Measurements from ENCODE around the gene SP9.

Gene SP9

DNA sequence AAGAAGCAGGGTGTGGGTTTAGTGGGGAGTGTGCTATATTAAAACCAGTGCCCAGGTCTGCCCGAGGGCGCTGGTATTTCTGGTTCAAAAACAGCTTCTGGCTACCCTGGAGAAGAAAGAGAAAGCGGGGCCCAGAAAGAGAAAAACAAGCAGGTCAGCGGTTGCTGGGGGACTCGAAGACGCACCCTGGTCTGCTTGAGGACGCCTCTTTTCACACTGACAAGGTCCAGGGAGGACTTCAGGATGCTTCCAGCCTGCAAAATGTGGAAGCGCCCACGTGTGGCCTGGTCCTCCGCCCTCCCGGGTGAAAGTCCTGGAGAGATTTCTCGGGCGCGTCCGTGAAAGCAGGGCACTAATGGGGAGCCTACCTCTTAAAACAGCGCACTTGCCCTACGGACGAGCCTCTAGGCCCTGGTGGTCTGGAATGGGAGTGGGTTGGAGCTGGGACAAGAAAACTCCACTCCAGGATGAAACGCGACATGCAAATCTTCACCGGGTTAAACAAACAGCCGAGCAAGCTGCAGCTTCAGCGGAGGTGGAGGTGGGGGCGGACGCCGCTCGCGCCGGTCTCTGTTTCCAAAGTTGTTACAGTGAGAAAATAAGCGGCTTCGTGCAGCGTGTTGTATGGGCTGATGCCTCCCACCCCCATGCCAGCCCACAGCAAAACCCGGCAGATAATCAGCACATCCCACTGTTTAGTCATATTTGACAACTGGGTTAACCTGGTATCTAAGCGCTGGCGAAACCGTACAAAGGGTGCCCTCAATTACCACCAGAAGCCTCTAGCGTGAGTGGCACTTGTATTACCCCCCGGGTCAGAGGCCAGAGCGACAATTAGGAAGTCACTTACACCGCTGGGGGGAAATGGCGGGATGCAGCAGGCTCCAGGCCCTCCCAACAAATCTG is 1.1 kb upstream of the SP9 start:
- no peak for DNase-seq (ENCODE audit: low read depth)

DNA sequence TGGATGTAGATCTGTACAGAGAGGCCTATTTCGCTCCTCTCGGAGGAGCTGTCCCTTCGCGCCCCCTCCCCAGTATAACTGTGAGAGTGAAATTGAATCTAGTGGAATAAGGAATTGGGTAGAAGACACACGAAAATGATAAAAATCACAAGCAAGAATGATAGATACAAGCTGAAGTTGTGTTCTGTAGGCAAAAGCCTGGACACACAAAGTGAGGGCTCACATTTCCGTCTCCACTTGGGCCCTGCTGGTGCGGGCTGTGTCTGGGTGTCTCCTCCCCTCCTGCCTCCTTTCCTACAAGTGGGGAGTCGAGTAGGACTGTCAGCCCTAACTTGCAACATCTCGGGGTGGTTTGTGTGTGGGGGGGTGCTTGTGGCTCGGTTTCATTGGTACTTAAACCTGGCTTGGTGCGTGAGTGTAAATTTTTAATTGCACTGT is 457 bp upstream of the SP9 start:
- no peak for DNase-seq (ENCODE audit: low read depth)

DNA sequence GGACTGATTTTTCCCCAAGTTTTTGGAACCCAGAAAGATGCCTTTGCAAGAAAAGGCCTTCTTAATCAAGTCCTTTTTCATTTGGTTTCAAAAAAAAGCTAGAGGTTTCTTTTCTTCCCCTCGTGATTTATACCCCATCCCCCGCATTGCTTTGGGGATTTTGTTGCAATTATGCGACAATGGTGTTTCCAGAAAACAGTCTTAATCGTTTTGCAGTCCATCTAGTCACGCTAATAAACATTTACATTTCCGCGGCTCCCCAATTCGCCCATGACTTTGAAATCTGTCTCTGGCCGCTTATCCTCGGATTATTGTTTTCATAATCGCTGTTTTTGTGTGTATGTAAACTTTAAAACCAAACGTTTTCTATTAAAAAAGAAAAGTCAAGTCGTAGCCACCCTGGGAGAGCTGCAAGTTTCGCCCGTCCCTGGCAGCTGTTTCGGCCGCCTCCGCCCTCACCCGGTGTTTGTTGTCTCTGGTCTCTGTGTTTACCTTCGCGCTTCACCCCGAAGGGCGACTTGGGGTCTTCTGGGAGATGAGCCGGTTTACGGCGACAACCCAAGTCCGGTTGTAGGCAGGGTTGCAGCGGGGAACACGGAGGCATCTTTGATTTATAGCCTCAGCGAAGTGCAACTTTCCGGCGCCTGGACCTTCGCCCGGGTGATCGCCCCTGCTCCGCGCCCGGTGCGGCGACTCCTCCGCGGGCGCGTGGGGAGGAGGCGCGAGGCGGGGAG is 667 bp downstream of the SP9 start:
- DNase-seq (ENCODE audit: low read depth) = no peak

DNA sequence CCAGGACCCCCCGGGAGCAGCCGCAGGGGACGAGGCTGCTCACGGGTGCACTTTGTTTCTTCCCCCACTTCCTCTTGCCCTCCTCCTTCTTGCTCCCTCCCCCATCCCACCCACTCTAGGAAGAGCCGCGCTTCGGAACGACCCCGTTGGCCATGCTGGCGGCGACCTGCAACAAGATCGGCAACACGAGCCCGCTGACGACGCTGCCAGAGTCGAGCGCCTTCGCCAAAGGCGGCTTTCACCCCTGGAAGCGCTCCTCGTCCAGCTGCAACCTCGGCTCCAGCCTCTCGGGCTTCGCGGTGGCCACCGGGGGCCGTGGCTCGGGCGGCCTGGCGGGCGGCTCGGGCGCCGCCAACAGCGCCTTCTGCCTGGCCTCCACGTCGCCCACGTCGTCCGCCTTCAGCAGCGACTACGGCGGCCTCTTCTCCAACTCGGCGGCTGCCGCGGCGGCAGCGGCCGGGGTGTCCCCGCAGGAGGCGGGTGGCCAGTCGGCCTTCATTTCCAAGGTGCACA is 1.3 kb downstream of the SP9 start:
- DNase-seq (ENCODE audit: low read depth) = no peak

DNA sequence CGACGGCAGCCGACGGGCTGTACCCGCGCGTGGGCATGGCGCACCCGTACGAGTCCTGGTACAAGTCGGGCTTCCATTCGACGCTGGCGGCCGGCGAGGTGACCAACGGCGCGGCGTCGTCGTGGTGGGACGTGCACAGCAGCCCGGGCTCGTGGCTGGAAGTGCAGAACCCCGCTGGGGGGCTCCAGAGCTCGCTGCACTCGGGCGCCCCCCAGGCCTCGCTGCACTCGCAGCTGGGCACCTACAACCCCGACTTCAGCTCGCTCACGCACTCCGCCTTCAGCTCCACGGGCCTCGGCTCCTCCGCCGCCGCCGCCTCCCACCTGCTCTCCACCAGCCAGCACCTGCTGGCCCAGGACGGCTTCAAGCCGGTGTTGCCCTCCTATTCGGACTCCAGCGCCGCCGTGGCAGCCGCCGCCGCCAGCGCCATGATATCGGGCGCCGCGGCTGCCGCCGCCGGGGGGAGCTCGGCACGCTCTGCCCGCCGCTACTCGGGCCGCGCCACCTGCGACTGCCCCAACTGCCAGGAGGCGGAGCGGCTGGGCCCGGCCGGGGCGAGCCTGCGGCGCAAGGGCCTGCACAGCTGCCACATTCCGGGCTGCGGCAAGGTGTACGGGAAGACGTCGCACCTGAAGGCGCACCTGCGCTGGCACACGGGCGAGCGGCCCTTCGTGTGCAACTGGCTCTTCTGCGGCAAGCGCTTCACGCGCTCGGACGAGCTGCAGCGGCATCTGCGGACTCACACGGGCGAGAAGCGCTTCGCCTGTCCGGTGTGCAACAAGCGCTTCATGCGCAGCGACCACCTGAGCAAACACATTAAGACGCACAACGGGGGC is 2.0 kb downstream of the SP9 start:
- DNase-seq (ENCODE audit: low read depth) = no peak

DNA sequence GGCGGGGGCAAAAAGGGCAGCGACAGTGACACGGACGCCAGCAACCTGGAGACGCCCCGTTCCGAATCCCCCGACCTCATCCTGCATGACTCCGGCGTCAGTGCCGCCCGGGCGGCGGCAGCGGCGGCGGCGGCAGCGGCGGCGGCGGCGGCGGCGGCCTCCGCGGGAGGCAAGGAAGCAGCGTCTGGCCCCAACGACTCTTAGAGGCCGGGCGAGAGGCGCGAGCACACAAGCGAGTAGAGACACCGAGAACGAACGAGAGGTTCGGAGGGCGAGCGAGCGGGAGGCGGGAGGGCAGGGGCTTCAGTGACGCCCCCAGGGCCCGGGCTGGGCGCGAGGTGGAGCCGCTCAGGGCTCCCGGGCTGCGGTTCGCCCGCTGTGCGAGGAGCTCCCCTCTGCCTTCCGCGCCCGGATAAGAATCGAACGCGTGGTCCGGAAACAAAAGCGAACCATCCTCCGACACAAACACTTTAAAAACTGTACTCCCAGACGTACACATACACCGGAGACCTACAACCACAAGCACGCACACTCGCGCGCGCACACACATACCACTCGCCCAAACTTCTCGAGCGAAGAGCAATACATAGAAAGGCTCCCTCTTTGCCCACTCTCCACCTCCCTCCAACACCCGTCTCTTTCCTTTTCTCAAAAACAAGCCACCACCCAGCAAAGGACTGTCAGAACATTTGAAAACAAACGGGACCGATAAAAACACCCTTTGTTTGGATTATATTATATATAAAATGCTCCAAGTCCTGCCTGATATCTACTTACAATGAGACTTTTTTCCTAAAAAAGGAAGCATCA is 2.8 kb downstream of the SP9 start:
- no peak for DNase-seq (ENCODE audit: low read depth)

DNA sequence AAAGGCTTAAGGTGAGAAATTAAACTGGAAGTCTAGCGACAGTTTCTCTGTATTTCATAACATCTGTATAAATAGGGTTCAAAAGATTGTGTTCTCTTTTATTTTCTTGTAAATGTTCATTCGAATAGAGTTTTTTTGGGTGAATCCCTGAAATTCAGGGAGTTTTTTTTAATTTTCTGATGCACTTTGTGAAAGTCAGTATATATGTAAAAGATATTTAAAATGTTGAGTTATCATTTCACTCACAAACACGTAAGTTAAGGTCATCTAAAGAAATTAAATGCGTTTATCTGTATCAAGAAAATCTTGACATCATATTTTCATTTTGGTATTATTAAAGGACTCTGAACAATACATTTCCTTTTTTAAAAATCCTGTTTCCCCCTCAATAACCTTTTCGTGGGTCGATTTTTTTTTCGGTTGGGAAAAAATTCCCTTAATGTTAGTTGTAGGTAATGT is 3.4 kb downstream of the SP9 start:
- DNase-seq (ENCODE audit: low read depth) = no peak

DNA sequence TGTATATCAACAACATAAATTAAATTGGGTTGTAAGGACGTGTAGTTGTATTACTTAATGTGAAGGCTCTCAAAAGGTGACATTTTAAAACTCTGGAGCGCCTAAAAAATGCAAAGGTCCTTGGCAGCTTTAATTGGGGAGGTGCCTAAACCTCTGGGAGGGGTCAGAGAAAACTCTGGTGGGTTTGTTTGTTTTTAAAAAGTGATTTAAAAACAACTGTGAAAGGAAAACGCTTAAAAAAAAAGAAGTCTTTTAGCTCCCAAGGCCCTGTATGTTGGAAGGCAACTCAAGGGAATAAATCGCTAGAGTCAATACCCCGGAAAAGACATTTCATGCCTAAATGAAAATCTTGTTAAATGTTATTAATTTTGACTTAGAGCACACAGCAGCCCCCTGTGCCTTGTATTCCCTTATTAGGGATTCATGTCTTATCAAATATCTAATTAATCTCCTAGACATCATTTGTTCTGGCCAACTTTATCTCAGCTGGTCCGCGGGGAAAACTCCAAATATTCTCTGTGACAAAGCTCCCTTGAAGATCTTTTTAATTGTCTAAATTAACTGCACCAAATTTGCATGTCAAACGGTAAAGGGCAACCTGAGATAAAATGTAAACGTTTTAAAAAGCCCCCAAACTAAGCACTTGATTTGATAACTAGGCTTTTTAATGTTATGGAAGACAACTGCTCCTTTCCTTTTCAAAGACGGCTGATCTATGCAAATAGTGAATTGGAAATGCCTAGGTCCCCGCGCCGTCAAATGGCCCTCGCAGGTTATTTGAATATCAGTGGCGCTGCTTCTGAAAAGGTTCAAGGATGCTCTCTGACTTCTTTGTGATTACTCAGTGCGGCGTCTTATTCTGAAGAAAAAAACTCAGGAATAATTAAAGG is 4.2 kb downstream of the SP9 start:
- DNase-seq (ENCODE audit: low read depth) = no peak

DNA sequence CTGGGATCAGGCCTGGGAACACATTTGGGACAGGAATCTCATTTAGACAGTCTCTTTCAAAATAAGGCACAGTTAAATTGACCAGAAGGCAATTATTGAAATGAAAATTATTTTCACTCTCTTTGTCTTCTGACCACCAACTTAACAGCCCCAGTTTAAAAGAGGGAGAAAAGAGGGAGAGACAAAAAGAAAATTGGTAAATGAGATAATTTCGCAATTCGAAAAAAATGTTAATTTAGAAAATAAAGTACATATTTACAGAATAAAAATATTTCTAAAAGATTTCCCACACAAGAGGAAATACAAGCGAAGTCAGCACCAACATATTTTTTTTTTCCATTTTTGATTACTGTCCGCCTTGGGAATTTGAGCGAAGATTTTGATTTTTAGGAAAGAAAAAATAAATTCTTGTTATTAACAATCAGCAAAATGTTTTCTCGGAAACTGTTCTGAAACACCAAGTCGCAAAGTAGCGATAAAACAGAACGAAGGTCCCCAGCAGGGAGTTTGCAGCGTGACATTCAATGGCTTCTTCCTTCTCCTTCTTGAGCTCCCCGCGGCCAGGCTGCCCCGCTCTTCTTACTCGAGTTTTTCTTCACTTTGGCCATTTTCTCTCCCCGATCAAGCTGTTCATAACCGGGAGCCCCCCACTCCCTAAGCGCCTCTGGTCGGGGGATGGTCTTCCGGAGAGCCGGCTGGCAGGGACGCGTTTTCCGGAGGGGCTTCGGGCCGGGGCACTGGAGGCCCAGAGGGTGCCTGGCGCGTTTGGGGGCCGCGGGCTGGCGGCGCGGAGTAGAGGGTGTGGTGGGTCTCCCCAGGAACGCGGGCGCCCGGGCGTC is 5.0 kb downstream of the SP9 start:
- DNase-seq (ENCODE audit: low read depth) = no peak

DNA sequence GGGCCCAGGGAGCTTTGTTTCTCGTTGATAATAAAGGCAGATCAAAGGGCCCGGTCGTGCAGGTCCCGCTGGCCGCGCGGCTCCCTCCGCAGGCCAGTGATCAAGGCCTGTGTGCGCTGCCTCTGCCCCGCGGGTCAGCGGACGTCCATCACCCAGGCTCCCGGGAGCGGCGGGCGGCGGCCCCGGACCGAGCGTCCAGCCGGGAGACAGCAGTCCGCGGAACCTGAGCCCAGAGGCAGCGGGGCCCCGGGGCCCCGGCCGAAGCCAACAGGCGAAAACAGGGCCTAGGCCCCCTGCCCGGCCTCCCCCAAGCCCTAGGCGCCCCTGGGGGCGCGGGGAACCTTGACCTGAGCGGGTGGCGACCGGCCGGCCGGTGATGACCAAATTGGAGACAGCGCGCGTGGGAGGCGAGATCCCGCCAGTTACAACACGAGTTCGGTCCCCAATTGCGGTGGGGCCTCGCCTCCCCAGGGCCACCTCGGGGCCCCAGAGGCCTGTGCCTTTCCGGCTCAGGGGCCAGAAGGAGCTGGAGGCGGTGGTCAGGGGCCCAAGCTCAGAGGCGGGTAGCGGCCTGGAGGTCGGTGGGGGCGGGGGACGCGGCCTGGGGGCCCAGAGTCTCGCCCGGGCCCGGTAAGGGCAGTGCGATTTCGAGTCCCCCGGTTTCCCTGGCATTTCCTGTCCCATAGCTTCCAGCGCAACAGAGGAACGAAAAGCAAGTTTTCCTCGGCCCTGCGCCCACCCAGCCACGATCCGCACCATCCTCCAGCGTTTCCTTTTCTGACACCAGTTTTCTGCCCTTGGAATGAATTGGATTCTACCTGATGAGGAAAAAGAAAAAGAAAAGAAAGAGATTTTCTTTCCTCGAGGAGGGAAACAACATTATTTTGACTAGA is 5.9 kb downstream of the SP9 start:
- DNase-seq (ENCODE audit: low read depth) = no peak

DNA sequence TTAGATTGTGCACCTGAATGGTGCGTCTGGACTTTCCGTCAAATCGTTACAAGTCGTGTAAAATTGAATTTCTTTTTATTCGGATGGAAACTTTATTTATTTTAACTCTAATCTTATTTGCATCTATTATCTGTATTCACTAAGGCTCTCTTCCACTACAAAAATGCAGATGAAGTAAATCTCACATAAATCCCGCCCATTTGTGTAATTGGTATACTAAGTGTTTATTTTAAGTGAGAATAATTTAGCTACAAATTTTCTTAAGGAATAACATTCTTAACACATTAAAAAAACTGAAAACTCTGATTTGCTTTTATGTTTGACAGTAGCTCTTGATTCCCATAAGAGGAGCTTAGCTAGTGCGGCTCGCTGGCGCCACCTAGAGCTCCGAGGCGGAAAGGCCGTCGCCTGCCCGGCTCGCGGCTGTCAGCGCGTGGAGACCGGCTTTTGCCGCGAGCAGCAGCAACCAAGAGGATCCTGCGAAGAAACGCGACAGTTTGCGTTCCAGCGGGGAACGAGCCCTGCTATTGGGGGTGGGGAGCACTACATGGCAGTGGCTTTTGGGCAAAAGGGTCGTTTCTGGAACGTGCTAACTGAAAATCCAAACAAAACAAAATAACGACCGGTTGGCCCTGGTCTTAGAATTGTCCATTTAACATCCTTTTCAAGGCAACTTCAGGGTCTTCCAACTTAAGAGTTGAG is 6.7 kb downstream of the SP9 start:
- DNase-seq (ENCODE audit: low read depth) = peak; percentile 80

DNA sequence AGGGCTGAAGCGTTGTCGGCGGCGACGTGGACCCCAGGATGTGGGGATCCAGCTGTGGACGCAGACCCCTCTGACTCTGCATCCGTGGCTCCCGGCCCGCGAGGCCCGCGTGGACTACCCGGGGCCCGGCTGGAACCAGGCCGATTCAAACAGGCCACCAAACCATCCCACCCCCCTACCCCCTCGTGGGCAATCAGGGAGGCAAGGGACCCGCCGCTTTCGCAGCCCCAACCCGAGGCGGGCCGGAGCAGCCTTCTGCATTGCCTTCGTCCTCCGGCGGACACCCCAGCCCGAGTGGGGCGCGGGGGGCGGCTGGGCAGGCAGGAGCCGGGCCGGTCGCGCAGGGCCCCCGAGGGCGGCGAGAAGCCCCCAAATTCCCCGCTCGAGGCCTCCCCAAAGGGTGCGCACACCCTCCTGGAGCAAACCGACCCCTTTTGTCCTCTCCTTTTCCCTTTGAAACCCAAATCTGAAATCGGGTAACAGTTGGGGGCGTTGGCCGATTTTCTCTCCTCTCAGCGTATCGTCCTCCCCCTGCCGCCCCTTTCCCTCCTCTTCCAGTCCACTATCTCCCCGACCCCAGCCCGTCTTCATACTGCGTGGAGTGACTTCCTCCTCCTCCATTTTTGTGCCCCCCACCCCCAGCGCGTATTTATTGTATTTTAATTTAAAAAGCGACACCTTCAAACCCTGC is 7.4 kb downstream of the SP9 start:
- DNase-seq (ENCODE audit: low read depth) = no peak

DNA sequence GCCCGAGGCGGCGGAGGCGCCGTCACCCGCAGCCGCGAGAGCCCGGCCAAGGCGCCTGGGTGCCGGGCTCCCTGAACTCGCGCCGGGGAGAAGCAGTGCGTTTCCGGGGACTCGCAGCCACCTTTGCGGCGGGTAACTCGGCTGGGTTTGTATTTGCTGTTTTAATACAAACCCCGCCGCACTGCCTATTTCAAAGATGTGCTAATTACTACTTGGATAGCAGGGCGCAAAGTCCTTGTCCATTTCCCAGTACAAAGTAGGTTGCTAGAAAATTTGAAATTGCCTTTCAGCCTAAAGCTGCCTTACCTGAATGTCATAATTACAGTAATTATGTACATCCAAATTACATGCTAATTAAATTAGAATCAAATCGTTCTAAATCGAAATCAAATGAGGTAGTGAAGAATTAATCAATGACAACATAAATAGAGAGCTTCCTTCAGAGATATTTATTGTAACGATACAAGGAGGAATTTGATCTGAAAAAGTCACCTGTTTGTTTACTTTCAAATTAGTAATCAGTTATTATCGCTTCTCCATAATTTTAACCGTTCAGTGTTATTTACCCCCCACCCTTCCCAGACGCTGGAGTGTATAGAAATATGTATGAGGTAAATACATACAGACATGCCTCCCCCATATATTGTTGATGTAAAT is 8.1 kb downstream of the SP9 start:
- DNase-seq (ENCODE audit: low read depth) = no peak

DNA sequence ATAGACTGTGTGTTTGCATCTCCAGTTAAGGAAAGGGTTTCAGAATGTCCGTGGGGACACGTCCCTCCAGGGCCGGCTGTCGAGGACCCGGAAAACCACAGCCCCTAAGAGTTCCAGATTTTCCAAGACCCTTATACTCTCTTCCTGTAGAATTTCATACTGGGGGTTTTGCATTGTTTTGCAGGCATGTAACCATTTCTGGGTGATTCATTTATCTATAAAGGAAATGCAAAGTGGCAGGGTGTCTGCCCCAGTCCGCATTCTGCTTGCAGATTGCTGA is 8.5 kb downstream of the SP9 start:
- DNase-seq (ENCODE audit: low read depth) = no peak

DNA sequence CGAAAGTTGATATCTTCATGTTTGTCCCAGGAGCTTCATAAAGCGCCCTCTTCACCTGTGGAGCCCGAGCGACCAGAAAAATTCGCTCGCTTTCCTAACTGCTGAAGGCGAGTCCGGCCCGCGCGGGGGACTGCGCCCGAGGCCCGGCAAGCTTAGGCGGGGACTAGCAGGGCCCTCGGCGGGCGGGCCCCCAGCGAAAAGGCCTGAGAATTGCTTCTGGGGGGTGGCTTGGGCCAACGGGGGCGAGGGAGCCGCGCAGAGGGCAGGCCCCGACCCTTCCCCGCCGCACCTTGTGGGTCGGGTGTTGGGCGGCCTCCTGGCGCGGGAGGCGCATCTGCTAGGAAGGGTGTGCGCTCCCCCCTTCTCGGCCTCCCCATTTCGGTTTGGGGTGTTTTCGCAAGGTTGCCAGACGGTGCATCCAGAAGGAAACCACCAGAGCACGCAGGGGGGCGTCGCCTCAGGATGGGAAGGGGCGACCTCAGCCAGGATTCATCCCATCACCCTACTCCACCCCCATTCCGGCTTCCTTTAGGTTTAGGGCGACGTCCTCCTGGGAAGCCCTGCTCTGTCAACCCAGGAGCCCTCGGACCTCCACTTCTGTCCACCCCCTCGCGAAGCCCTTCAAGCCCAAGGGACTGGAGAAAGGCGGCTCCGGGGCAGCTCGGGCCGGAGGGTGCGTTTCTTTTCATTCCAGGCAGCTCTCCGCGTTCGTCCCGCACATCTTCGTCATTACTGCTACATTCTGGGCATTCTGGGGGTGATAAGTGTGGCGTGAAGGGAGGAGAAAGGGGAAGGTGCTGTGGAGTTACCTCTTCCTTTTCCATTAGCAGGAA is 9.1 kb downstream of the SP9 start:
- no peak for DNase-seq (ENCODE audit: low read depth)

All from stimulated activated CD8-positive, alpha-beta memory T cell treated with anti-CD3 and anti-CD28 coated beads, Interleukin-4, amount 100 ng/mL, for 24 hours (primary cell).